AG04450 (cell line): ENCODE results near the gene ALB. TPM values are rescaled to one million over a fixed set of nuclear protein-coding genes. Genes with fewer than 3 reads are reported as not detected.

Experiments
- CTCF ChIA-PET: fragments of 300-600, 350-600 bp; formaldehyde crosslinking; extraction: SDS; loops from one replicate; lab custom pipeline; 2022; ENCODE audit warnings: antibody characterized with exemption, inconsistent platforms; lab: Charles Lee
- POLR2A ChIA-PET: fragments of 350-600 bp; formaldehyde crosslinking; extraction: SDS; loops from one replicate; lab custom pipeline; 2021; ENCODE audit warnings: antibody characterized with exemption, inconsistent platforms; lab: Yijun Ruan, JAX
- DNase-seq: peaks from one replicate; pipeline ENCODE4 v3.0.0-alpha.2; 2011; ENCODE audit warnings: low read depth, low spot score
- H3K27ac ChIP-seq: one replicate; pipeline ENCODE4 v1.5.1; 2012; ENCODE audit warnings: low read depth, low read length, control low read depth
- H3K27me3 ChIP-seq: one replicate; pipeline ENCODE4 v1.6.0; 2012; ENCODE audit warnings: low read length; ENCODE audit not compliant: control insufficient read depth, insufficient read depth
- H3K4me3 ChIP-seq: 2 replicates; pipeline ENCODE4 v1.5.1; 2011; ENCODE audit warnings: mild to moderate bottlenecking, low read depth, low read length, control low read depth
- H3K9me3 ChIP-seq: 2 replicates; pipeline ENCODE4 v1.5.1; 2012; ENCODE audit warnings: low read length; ENCODE audit not compliant: control insufficient read depth, insufficient read depth
- CTCF ChIP-seq: IDR thresholded peaks from 2 replicates; pipeline ENCODE4 v1.5.1; 2011; ENCODE audit warnings: low read depth, low read length, control low read depth, inconsistent platforms
- polyA plus RNA-seq: library from polyadenylated mRNA; depleted of rRNA; stranded (reverse); fragments of >200 nt; gene quantifications from 2 replicates; pipeline ENCODE4 v1.2.3, GENCODE V29; 2011

The ALB gene
- polyA plus RNA-seq, 1 experiment, result not detected

- DNase-seq, result no peak
- no peak overlapping the region for H3K27ac ChIP-seq
- H3K27me3 ChIP-seq, result peaks cover 3% of the 10 kb centered on the region
- ChIA-PET CTCF (no interaction called here), POLR2A (no interaction called here)
- H3K9me3 ChIP-seq, result no peaks in the 10 kb centered on the region
- no peak for TF ChIP-seq CTCF
- no peak overlapping the region for H3K4me3 ChIP-seq
Observed at GRCh38 chr4:73416423-73417087, 12.5 kb downstream of the ALB start.

DNA sequence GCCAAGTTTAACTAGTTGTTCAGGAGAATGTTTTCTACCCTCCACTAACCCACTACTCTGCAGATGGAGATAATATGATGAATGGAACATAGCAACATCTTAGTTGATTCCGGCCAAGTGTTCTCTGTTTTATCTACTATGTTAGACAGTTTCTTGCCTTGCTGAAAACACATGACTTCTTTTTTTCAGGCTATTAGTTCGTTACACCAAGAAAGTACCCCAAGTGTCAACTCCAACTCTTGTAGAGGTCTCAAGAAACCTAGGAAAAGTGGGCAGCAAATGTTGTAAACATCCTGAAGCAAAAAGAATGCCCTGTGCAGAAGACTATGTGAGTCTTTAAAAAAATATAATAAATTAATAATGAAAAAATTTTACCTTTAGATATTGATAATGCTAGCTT is 13.3 kb downstream of the ALB start:
- no peak for DNase-seq
- no peaks in the 10 kb centered on the region for H3K9me3 ChIP-seq
- H3K27ac ChIP-seq, result no peak overlapping the region
- H3K27me3 ChIP-seq, result no peaks in the 10 kb centered on the region
- ChIA-PET CTCF (no interaction called here), POLR2A (no interaction called here)
- TF ChIP-seq CTCF, result no peak
- H3K4me3 ChIP-seq, result no peak overlapping the region

- no peaks in the 10 kb centered on the region for H3K9me3 ChIP-seq
- no peak for TF ChIP-seq CTCF
- no peak overlapping the region for H3K27ac ChIP-seq
- H3K27me3 ChIP-seq, result no peaks in the 10 kb centered on the region
- POLR2A ChIA-PET, result no interaction called here
- DNase-seq, result no peak
- CTCF ChIA-PET, result interaction anchor here (0.6 to 0.7 kb wide), 2 partner anchors 16 to 530 kb away, joined by 3 to 6 read pairs; no protein-coding TSS in a partner anchor
- no peak overlapping the region for H3K4me3 ChIP-seq
Observed at GRCh38 chr4:73417973-73418372, 13.9 kb downstream of the ALB start.

GRCh38 chr4:73418677-73419076 is 14.6 kb downstream of the ALB start:
- no peaks in the 10 kb centered on the region for H3K9me3 ChIP-seq
- H3K27ac ChIP-seq, result no peak overlapping the region
- TF ChIP-seq CTCF, result no peak
- ChIA-PET POLR2A (no interaction called here), CTCF (interaction anchor here (0.6 to 2.5 kb wide), 3 partner anchors 15 to 28 kb away, joined by 3 to 9 read pairs (median 3); no protein-coding TSS in a partner anchor)
- no peaks in the 10 kb centered on the region for H3K27me3 ChIP-seq
- no peak overlapping the region for H3K4me3 ChIP-seq
- DNase-seq, result no peak
